GM21723 (cell line): ENCODE data around the gene SOCS3.

Source experiments
- ATAC-seq: cut with Tn5 transposase; IDR thresholded peaks from one replicate; pipeline ENCODE4 v1.9.1; 2021; ENCODE audit warnings: mild to moderate bottlenecking, moderate library complexity; ENCODE audit not compliant: unreplicated experiment

The SOCS3 gene

GRCh38 chr17:78391051-78391431 lies 31.2 kb upstream of the SOCS3 start:
- ATAC-seq: no peak

GRCh38 chr17:78390241-78391050 lies 30.6 kb upstream of the SOCS3 start:
- no peak for ATAC-seq

- ATAC-seq: no peak
These were observed 28.4 kb upstream of the SOCS3 start for GRCh38 chr17:78387977-78388941.

- ATAC-seq: peak; percentile 22
These were observed 24.8 kb upstream of the SOCS3 start for GRCh38 chr17:78384479-78385175.

- ATAC-seq: peak; percentile 40
These were observed 24.0 kb upstream of the SOCS3 start for GRCh38 chr17:78383725-78384471.

- no peak for ATAC-seq
These were observed 21.8 kb upstream of the SOCS3 start for GRCh38 chr17:78381601-78382232.

GRCh38 chr17:78380370-78380769 lies 20.5 kb upstream of the SOCS3 start:
- ATAC-seq: no peak

GRCh38 chr17:78379131-78379491 lies 19.2 kb upstream of the SOCS3 start:
- peak; percentile 8 for ATAC-seq

GRCh38 chr17:78378225-78379130 lies 18.6 kb upstream of the SOCS3 start, which contains the start of gene PGS1:
Gene PGS1 (plus strand): TSS chr17:78378649. CDS start chr17:78378666, 17 bp downstream.
- ATAC-seq: peak; percentile 61

- no peak for ATAC-seq
These were observed 18.0 kb upstream of the SOCS3 start for GRCh38 chr17:78377858-78378224.

- ATAC-seq: no peak
These were observed 16.3 kb upstream of the SOCS3 start for GRCh38 chr17:78376161-78376560.

- ATAC-seq: no peak
These were observed 15.7 kb upstream of the SOCS3 start for GRCh38 chr17:78375401-78376151.

GRCh38 chr17:78374631-78375274 lies 14.9 kb upstream of the SOCS3 start:
- ATAC-seq: no peak

- no peak for ATAC-seq
These were observed 14.3 kb upstream of the SOCS3 start for GRCh38 chr17:78374189-78374588.

GRCh38 chr17:78372841-78373240 lies 13.0 kb upstream of the SOCS3 start:
- ATAC-seq: no peak

GRCh38 chr17:78371056-78371455 lies 11.2 kb upstream of the SOCS3 start:
- no peak for ATAC-seq

GRCh38 chr17:78369791-78370381 lies 10.0 kb upstream of the SOCS3 start:
- ATAC-seq: no peak
